Putamen (tissue), 1 donor: ENCODE measurements around the gene FBXL16.

Experiments
- DNase-seq: peaks from one replicate; pipeline ENCODE4 v3.0.0-alpha.2; 2016; ENCODE audit warnings: low spot score

Gene FBXL16

DNA sequence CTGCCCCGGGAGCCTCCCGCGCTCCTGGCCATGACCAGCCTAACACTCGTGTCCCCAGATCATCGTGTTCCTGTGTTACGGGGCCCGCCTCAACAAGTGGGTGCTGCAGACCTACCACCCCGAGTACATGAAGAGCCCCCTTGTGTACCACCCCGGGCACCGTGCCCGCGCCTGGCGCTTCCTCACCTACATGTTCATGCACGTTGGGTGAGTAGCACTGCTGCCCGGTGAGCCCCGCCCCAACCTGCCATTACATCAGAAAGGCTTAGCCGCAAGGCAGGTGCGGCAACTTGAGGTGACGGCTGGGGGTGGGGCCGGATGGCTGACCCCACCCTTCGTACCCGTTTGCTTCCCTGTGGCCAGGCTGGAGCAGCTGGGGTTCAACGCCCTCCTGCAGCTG is 28.7 kb downstream of the FBXL16 start:
- DNase-seq: no peak

DNA sequence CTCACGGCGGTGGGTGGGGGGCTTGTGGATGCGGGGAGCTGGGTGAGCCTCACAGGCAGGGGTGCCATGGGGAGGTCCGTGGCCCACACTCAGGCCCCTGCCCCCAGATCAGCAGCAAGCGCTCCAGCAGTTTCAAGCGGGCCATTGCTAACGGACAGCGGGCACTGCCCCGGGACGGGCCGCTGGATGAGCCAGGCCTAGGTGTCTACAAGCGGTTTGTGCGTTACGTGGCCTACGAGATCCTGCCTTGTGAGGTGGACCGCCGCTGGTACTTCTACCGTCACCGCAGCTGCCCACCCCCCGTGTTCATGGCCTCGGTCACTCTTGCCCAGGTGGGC is 29.1 kb downstream of the FBXL16 start:
- no peak for DNase-seq

DNA sequence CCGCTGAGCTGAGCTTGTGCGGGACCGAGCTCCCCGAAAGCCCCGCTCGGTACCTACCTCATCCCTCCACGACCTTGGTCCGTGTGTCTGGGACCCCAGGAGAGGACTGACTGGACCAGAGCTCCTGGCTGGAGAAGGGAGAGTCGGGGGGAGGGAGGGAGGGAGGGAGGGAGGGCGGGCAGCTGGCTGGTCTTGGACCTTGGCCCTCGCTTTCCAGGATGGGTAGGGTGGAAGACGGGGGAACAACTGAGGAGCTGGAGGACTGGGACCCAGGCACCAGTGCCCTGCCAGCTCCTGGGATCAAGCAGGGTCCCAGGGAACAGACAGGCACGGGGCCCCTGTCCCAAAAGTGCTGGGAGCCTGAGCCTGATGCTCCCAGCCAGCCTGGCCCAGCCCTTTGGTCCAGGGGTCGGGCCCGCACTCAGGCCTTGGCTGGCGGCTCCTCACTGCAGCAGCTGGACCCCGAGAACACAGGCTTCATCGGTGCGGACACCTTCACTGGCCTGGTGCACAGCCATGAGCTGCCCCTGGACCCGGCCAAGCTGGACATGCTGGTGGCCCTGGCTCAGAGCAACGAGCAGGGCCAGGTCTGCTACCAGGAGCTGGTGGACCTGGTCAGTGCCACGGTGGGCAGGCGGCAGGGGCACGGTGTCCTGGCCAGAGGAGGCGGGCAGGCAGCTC is 29.6 kb downstream of the FBXL16 start:
- DNase-seq: no peak

DNA sequence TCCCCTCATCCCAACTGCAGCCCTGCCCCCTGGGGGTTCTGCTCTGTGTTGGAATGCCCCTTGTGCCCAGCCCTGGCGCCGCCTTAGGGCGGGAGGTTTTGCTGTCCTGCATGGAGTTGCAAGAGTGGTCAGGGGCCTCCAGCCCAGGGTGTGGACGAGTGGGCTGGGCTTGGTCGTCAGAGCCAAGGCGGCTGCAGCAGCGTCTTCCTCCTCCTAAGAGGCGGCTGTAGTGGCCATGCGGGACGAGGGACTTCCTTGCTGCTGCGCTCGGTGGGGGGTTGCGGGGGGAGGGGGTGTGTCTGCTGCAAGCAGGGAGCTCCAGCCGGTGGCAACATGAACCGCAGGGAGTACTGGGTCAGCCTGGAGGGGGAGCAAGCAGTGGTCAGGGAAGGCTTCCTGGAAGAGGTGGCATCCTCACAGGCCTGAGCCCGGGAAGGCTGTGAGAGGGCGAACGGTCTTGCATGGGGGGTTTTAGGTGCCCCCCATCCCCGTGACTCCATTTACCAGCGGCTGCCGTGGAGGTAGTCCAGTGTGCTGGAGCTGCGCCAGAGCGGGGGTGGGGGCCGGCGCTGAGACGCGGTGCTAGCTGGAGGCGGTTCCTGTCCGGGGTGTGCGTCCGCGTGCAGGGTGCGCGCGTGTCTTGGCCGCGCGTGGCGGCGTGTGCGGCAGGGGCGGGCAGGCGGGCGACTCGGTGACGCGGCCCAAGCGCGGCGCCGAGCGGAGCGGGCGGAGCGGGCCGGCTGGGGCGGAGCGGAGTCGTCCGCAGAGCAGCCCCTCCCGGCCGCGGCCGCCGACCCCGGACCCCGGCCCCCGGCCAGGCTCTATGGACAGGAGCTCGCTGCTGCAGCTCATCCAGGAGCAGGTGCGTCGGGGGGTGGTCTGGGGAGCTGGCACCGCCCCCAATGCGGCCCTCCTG is 30.4 kb downstream of the FBXL16 start, which contains the start of gene RHBDL1:
Gene RHBDL1 (plus strand): TSS at position 704 of the 916 bp plus-strand sequence. CDS start 120 bp downstream, at position 824.
- DNase-seq: no peak

DNA sequence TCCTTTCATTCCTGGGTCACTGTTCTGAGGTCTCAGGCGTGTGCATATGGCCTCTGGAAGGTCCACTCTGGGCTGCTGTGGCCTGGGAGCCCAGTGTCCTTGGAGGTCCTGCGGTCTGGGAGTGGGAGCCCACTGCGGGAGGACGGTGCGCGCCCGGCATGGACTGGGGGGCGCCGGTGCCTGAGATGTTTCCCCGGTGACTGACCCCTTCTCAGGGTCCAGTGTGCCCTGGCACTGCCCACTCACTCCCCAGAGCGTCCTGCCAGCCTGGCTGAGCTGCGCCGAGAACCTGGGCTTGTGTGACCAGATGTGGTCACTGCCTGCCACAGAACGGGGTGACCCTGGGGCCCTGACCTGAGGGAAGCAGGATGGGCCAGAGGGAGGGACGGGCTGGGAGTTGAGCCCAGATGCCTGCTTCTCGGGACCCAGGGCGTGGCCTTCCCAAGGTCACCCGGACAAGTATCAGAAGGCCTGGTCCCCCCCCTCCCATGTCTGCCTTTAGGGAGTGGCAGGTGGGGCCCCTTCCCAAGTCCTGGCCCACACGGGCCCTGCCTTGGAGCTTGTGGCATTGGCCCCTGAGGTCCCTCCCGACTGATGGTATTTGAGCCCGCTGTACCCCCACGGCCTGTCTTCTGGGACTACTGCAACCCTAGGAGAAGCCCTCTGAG is 31.3 kb downstream of the FBXL16 start:
- DNase-seq: no peak

DNA sequence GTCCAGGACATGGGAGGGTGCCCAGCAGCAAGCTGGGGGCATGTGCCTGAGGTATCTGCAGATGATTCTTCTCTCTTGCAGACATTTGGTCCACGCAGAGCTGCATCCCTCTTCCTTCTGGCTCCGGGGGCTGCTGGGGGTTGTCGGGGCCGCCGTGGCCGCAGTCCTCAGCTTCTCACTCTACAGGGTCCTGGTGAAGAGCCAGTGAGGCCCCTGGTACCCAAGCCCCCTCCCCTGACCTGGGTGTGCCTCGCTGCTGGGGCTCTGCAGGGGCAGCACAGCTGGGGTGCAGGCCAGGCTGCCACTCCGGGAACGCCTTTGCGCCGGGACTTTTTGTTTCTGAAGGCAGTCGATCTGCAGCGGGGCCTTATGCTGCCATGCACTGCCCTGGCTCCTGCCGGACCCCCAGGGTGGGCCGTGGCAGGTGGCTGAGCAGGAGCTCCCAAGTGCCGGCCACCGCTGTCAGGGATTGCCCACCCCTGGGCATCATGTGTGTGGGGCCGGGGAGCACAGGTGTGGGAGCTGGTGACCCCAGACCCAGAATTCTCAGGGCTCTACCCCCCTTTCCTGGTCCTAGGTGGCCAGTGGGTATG is 32.1 kb downstream of the FBXL16 start:
- no peak for DNase-seq

DNA sequence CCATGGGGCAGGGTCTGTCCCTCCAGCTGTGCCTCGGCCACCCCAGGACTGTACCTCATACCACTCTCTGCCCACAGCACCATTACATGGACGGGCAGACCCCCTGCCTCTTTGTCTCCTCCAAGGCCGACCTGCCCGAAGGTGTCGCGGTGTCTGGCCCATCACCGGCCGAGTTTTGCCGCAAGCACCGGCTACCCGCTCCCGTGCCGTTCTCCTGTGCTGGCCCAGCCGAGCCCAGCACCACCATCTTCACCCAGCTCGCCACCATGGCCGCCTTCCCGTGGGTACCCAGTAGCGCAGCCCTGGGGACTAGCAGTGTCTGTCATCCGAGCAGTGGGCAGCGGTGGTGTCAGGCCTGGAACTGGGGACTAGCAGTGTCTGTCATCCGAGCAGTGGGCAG is 32.8 kb downstream of the FBXL16 start:
- DNase-seq: no peak

DNA sequence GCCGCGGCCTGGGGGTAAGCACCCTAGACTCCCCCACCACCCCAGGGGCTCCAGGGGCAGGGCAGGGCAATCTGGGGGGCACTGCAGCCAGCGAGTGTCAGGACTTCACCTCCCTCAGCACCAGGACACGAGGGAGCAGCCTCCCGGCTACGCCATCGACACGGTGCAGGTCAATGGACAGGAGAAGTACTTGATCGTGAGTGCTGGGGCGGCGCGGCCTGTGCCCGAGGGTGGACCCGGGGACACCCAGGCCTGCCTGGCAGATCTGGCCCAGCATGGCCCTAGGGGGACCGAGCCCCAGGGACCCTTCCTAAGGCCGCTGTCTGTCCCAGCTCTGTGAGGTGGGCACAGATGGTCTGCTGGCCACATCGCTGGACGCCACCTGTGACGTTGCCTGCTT is 33.2 kb downstream of the FBXL16 start:
- DNase-seq: no peak

DNA sequence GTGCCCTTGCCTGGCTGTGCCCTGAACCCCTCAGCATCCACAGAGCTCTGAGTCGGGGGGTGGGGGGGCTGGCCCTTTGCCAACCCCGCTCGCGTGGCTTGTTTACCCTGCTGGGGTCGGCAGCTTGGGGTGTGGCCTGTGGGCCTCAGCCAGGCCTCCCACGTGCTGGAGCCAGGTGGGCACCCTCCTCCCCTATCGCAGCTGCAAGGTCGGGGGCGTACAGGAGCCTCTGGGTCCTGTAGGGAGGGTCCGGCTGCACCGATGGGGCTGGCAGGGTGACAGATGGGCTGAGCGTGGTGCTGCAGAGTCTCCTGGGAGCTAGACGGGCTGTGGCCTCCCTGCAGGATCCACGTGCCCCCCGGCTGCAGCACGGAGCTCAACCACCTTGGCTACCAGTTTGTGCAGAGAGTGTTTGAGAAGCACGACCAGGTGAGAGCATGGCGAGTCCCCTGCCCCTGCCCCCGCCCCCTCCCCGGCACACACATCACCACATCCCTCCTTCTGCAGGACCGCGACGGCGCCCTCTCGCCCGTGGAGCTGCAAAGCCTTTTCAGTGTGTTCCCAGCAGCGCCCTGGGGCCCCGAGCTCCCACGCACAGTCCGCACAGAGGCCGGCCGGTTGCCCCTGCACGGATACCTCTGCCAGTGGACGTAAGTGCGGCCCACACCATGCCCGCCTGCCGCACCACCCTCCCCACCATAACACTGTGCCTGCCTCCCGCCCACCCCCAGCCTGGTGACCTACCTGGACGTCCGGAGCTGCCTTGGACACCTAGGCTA is 34.1 kb downstream of the FBXL16 start:
- DNase-seq: no peak

DNA sequence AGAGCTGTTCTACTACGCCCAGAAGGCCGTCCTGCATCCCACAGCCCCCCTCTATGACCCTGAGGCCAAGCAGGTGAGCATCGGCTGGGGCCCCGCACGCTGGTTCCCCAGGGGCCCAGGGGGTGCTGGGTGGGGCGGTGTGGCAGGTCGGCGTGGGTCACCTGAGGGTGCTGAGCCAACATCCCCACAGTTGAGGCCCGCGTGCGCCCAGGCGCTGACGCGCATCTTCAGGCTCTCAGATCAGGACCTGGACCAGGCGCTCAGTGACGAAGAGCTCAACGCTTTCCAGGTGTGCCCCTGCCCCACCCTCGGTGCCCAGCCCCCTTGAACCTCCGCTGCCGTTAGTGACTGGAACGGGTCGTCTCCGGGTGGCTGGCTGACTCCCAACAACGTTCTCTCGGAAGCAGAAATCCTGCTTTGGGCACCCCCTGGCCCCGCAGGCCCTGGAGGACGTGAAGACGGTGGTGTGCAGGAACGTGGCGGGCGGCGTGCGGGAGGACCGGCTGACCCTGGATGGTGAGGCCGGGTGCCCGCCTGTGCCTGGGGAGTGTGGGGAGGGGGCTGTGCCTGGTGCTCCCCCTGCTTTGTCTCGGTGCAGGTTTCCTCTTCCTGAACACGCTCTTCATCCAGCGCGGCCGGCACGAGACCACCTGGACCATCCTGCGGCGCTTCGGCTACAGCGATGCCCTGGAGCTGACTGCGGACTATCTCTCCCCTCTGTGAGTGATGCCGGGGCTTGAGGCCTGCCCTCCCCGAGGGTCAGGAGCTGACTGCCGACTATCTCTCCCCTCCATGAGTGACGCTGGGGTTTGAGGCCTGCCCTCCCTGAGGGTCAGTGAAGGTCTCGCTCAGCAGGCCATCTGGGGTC is 34.9 kb downstream of the FBXL16 start:
- no peak for DNase-seq

DNA sequence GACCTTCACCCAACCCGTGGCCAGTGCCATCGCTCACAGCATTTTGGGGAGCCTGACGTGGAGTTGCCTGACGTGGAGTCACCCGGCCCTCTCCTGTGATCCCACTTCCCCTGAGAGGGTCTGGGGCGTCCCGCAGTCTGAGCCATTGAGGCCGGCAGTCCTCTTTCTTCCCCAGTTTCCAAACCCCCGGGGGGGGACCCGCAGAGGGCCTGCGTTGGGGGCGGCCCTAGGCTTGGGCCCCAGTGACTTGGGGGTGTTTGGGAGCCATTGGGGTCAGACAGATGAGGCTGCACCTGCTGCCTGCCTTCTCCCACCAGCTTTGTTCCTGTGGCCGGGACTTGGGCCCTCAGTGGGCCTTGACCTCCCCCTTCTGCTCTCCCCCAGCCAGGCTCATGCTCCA is 35.9 kb downstream of the FBXL16 start:
- DNase-seq: no peak

DNA sequence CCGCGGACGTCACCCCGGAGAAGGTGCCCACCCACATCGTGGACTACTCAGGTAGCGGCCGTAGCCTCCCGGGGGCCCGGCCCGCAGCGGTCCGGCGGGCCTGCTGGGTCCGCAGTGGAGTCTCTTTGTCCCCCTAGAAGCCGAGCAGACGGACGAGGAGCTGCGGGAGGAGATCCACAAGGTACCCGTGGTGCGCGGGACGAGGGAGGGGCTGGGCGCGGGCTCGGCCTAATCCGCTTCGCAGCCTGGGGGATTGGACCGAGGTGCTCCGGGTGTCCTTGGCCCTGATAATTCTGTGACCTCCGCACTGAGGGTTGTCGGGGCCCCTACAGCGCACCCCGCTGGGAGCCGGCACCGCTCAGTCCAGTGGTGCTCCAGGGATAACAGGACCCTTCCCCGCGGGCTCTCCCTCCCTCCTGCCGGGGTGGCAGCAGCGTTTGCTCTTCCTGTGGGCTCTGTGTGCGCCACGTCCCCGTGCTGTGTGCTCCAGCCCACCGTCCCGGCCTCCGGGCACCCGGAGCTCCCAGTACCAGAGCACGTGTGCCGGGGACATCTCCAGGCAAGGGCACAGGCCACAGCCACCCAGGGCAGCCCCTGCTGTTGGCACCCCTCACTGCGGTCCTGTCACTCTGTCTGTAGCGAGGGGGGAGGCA is 37.0 kb downstream of the FBXL16 start:
- no peak for DNase-seq

DNA sequence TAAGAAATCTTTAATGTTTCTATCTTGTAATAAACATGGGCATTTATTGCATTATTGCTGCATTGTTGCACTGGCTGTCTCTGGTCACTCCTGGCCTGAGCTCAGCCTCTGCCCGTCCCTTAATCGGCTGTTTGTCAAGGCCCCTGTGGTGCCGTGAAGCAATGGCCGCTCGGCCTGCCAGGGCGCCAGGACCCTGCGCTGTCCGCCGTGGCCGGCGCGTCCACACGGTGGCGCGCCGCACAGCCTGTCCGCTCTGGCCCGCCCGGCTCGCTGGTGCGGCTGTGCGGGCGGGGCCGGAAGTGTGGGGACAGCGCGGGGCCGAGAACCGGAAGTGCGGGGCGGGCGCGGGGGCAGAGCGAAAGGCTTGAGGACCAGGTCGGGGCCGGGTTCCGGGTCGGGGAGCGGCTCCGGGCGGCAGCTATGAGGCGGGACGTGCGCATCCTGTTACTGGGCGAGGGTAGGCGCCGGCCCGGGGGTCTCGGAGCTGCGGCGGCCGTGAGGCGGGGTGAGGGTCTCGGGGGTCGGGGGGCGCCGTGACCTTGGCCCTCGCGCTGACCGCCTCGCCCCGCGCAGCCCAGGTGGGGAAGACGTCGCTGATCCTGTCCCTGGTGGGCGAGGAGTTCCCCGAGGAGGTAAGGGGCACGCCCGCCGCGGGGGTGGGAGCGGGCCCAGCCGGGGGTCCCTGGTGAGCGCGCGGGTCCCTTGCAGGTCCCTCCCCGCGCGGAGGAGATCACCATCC is 37.7 kb downstream of the FBXL16 start, which contains the start of gene RHOT2:
Gene RHOT2 (plus strand): TSS at position 353 of the 739 bp plus-strand sequence. CDS start 68 bp downstream, at position 421.
- DNase-seq: peak; percentile 92

DNA sequence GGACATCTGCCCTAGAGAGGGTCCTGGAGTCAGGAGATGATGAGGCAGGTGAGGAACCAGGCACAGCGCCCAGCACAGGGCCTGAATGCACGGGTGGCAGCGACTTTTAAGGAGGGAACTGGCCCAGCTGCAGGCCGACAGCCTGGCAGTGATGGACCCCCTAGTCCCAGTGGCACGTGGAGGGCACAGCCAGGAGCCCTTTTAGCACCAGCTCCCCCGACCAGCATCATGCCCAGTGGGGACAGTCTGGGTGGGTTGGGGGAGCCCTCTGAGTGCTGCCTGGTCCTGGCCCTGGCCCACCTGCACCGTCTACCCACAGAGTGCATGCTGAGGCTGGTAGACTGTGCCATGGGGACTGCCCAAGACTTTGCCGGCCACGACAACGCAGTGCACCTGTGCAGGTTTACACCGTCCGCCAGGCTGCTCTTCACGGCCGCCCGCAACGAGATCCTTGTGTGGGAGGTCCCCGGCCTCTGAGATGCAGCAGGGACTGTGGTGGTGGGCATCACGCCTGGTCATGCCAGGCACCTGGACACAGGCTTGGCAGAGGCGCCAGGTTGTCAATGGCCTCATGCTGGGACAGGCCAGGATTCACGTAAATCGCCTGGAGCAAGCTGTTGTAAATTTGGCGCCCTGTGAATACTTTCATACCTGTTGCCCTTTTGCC is 38.4 kb downstream of the FBXL16 start:
- DNase-seq: no peak

DNA sequence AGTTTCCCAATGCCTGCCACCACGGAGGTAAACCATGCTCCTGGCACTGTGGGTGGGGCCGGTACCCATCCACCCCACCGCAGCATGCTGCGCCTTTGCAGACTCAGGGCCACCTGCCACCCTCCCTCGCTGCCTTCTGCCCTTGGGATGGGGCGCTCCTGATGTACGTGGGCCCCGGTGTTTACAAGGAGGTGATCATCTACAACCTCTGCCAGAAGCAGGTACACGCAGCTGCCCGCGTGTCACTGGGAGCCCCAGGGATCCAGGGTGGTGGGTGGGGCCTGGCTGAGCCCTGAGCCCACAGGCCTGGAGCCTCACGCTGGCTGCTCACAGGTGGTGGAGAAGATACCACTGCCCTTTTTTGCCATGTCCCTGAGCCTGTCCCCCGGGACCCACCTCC is 39.0 kb downstream of the FBXL16 start:
- DNase-seq: no peak

DNA sequence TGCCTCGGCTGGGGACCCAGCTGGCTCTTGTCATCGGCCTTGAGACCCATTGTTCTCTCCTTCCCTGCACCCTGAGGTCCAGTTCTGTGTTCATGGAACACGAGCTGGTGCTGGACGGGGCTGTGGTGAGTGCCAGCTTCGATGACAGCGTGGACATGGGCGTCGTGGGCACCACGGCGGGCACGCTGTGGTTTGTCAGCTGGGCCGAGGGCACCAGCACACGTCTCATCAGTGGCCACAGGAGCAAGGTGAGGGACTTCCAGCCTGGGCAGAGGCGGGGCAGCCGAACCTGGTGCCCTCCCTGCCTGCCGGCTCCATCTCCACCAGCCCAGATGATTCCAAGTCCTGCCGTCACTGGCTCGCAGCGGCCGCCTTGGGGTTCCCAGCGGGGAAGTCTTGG is 43.0 kb downstream of the FBXL16 start:
- no peak for DNase-seq

DNA sequence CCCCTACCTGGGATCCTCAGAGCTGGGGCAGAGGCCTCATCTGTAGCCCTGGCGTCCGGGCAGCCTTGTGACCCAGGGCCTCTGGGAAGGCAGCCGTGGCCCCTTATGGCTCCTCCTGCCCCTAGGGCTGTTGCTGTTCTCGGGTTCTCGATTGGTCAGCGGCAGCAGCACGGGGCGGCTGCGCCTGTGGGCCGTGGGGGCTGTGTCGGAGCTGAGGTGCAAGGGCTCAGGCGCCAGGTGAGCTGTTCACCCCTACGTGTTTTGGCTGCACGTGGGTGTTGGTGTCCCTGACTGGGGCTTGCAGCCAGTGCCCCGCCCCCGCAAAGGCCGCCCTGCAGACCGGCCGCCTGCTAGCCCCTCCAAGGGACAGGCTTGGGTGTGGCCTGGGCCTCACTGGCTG is 43.5 kb downstream of the FBXL16 start:
- no peak for DNase-seq

DNA sequence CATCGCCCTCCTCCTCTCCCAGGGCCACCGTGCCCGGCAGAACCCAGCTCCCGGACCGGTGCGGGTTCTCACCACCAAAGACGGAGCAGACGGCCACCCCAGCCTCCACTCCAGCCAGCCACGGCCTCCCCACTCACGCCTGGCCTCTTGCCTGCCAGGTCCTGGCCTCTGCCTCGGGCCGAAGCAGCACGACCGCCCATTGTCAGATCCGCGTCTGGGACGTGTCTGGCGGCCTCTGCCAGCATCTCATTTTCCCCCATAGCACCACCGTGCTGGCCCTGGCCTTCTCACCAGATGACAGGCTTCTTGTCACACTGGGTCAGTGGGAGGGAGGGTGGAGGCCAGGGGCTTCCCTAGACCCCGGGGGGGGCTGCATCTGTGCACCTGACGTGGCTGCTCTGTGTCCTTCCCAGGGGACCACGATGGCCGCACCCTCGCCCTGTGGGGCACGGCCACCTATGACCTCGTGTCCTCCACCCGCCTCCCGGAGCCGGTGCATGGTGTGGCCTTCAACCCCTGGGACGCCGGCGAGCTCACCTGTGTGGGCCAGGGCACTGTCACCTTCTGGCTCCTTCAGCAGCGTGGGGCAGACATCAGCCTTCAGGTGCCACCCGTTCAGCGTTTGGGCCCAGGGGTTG is 44.3 kb downstream of the FBXL16 start:
- DNase-seq: no peak
